Measurements from ENCODE around the gene TBRG4.

Gene TBRG4

DNA sequence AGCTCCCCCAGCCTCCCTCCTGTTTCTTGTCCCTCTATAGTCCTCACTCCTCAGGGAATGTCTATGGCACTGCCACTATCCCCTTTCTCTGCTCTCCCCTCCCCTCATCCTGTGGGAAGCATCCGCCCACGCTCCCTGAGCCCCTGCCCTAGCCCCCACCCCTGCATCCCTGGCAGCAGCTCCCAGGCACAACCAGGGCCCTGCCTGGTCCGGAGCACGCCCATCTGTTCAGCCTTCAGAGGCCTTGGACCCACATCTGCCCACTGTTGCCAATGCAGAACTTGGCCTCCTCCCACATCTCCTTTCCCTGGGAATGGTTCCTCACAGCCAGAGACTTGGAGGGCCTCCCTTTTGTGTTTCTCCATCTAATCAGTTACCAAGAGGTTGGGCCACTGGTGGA, 20.4 kb upstream of the TBRG4 start:
- H3K27ac ChIP-seq, result no peak overlapping the region
- TF ChIP-seq, protein P1, sequence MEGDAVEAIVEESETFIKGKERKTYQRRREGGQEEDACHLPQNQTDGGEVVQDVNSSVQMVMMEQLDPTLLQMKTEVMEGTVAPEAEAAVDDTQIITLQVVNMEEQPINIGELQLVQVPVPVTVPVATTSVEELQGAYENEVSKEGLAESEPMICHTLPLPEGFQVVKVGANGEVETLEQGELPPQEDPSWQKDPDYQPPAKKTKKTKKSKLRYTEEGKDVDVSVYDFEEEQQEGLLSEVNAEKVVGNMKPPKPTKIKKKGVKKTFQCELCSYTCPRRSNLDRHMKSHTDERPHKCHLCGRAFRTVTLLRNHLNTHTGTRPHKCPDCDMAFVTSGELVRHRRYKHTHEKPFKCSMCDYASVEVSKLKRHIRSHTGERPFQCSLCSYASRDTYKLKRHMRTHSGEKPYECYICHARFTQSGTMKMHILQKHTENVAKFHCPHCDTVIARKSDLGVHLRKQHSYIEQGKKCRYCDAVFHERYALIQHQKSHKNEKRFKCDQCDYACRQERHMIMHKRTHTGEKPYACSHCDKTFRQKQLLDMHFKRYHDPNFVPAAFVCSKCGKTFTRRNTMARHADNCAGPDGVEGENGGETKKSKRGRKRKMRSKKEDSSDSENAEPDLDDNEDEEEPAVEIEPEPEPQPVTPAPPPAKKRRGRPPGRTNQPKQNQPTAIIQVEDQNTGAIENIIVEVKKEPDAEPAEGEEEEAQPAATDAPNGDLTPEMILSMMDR (conservative IDR thresholded peaks at IDR 0.05), result no peak
- no peak for TF ChIP-seq ZFX (IDR thresholded peaks at IDR 0.05)

DNA sequence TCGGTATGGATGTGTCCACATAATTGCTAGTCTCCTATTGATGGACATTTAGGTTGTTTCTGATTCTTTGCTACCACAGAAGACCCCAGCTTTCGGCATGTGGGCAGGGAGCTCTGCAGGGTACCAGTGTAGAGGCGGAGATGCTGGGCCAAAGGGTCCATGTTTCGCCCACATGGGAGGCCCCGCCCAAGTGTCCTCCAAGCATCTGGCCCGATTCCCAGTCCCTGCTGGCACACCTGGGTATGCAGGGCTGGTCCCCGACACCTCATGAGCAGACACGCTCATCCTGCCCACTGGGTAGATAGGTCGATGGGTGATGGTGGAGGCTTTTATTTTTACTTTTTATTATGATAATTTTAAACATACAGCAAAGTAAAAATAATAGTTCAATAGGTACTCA, 19.4 kb upstream of the TBRG4 start:
- H3K27ac ChIP-seq, result no peak overlapping the region
- no peak for TF ChIP-seq ZFX (IDR thresholded peaks at IDR 0.05)
- TF ChIP-seq, protein P1 (conservative IDR thresholded peaks at IDR 0.05), result no peak

DNA sequence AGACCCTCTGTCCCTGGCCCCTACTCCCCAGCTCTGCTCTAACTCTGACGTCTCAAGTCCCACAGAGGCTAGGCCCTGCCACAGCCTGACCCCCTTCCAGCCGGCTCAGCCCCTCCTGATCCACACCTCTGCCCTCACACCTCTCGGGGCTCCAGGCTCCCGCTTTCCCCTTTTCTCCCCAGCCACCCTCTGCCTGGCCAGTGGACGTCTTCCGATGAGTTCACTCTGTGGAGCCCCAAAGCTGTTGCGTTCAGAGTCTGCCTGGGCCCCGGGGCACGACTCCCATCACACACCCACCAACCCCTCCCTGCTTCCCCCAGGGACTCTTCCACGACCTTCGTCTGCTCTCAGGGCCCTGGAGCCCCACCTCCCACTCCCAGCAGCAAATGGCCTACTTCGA, 18.4 kb upstream of the TBRG4 start:
- TF ChIP-seq, protein P1 (conservative IDR thresholded peaks at IDR 0.05), result no peak
- TF ChIP-seq ZFX (IDR thresholded peaks at IDR 0.05), result no peak
- H3K27ac ChIP-seq, result no peak overlapping the region

DNA sequence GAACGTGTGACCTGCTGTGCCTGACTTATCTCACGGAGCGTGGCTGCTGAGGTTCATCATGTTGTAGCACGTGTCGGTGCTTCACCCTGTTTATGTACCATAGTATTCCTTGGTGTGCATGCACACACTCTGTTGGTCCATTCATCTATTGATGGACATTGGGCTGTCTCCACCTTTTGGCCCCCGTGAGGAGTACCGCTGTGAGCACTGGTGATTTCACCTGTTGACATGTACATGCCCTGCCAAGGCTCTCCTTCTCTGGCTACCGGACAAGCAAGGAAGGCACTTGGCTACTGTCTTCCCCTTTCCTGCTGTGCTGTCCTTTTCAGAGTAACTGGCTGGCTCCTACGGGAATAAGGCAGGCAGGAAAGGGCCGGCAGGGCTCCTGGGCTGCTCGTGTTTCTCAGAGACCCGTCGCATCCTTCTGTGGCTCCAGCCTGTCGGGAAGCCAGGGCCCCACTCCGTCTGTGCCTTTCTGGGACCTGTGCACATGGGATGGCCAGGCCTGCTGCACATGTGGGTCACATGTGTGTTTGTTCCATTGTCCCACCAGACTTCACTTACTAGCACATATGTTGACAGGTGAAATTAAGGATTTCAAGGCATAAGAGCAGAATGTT, 17.8 kb upstream of the TBRG4 start:
- TF ChIP-seq, protein P1 (conservative IDR thresholded peaks at IDR 0.05), result no peak
- no peak for TF ChIP-seq ZFX (IDR thresholded peaks at IDR 0.05)
- no peak overlapping the region for H3K27ac ChIP-seq

DNA sequence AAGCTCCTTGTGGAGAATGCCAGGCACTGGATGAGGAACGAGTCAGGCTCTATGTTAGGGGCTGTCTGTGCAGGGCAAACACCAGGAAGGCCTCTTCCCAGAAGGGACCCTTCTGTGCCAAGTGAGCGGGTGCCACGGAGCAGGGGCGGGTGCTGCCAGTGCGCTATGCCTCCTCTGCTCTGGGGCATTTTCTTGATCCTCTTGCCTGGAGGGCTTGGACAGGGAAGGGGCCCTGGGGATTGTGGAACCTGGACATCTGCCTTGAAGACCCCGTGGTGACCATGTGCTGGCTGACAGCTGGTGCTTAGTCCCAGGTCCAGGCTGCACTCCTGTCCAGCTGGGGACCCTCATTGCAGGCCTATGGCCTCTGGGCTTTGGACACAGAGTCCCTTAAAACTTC, 15.4 kb upstream of the TBRG4 start:
- no peak overlapping the region for H3K27ac ChIP-seq
- TF ChIP-seq, protein P1 (conservative IDR thresholded peaks at IDR 0.05), result no peak
- no peak for TF ChIP-seq ZFX (IDR thresholded peaks at IDR 0.05)

DNA sequence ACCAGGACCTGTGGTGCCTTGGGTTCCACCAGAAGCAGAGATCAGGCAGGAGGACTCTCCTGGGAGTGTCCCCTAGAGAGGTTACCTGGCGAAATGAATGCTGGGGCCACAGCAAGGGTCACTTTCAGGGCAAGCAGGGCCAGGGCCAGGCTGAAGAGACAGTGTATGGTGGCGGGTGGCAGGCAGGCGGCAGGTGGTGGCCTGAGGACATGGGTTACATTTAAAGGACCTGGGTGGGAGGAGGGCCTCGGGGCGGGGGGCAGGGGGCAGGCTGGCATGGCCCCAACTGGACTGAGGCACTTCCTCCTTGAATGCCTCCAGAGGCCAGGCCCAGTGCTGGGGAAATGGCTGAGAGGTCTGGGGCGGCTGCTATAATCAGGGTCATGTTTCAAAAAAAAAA, 14.7 kb upstream of the TBRG4 start:
- no peak for TF ChIP-seq ZFX (IDR thresholded peaks at IDR 0.05)
- TF ChIP-seq, protein P1 (conservative IDR thresholded peaks at IDR 0.05), result no peak
- no peak overlapping the region for H3K27ac ChIP-seq

DNA sequence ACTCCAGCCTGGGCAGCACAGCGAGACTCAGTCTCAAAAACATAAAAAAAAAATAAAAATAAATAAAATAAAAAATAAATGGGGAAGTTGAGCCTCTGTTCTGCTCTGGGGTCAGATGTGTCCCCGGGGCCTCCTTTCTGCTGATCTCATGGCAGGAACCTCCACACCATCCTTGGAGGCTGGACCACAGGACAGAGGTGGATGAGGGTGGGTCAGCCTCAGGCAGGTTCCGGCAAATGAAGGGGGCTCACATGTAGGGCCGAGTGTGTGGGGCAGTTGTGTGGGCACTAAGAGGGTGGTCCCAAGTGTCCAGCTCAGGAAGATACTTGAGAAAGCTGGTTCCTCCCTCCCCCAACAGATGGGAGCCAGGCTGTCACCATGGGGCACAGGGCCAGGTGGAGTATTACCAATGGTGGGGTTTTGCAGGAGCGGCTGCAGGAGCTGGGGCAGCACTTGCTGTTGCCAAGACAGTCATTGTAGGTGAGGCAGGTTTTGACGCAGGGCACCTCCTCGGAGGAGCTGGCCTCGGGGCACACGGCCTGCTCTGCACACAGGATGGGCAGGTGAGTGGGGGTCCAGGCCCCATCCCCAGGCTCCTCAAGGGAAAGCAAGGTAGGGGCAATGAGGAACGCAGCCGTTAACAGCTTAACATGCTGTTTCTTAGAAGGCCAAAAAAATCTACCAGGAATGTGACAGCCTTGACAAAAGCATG, 13.9 kb upstream of the TBRG4 start:
- TF ChIP-seq ZFX (IDR thresholded peaks at IDR 0.05), result no peak
- TF ChIP-seq, protein P1 (conservative IDR thresholded peaks at IDR 0.05), result no peak
- no peak overlapping the region for H3K27ac ChIP-seq
